C4-2B (cell line): Measurements from ENCODE around the gene ADAMTS13.
"Not testable (repeated sequence)": the region's sequence is repeated elsewhere in the genome, so short reads cannot be mapped to it uniquely, and the experiment has no call there.

Experiments used
- H3K27ac ChIP-seq: fragments of 450-650 bp; 2 replicates; pipeline ENCODE4 v1.5.1; 2017
- CTCF ChIP-seq: fragments of 450-650 bp; conservative IDR thresholded peaks from 2 replicates; pipeline ENCODE4 v1.5.1; 2017; ENCODE audit warnings: mild to moderate bottlenecking
- ZFX ChIP-seq: fragments of 450-650 bp; IDR thresholded peaks from 2 replicates; pipeline ENCODE4 v1.6.1; 2017

The ADAMTS13 gene

GRCh38 chr9:133386338-133386737 is 35.8 kb upstream of the ADAMTS13 start:
- no peak overlapping the region for H3K27ac ChIP-seq
- TF ChIP-seq CTCF (no peak), ZFX (no peak)

- H3K27ac ChIP-seq: no peak overlapping the region
- TF ChIP-seq ZFX: no peak
- no peak for TF ChIP-seq CTCF
These were observed 34.5 kb upstream of the ADAMTS13 start for GRCh38 chr9:133387680-133388079.

- H3K27ac ChIP-seq: no peak overlapping the region
- TF ChIP-seq ZFX (no peak), CTCF (no peak)
These were observed 33.1 kb upstream of the ADAMTS13 start for GRCh38 chr9:133389025-133389557.

- TF ChIP-seq ZFX (no peak), CTCF (no peak)
- no peak overlapping the region for H3K27ac ChIP-seq
These were observed 32.6 kb upstream of the ADAMTS13 start for GRCh38 chr9:133389562-133389961.

GRCh38 chr9:133390713-133391112 is 31.5 kb upstream of the ADAMTS13 start:
- no peak overlapping the region for H3K27ac ChIP-seq
- TF ChIP-seq ZFX (no peak), CTCF (no peak)

GRCh38 chr9:133391449-133391848 is 30.7 kb upstream of the ADAMTS13 start:
- H3K27ac ChIP-seq: not testable (repeated sequence)

- H3K27ac ChIP-seq: not testable (repeated sequence)
These were observed 29.9 kb upstream of the ADAMTS13 start for GRCh38 chr9:133392308-133392707.

GRCh38 chr9:133393399-133393798 is 28.8 kb upstream of the ADAMTS13 start:
- no peak overlapping the region for H3K27ac ChIP-seq
- TF ChIP-seq CTCF: no peak
- TF ChIP-seq ZFX: no peak
